ENCODE measurements around the gene SLC17A2. TPM values are rescaled to one million over a fixed set of nuclear protein-coding genes. Genes with fewer than 3 reads are reported as not detected.

The SLC17A2 gene
- total and polyA plus RNA-seq, 2 experiments from 2014 or later, result not detected

DNA sequence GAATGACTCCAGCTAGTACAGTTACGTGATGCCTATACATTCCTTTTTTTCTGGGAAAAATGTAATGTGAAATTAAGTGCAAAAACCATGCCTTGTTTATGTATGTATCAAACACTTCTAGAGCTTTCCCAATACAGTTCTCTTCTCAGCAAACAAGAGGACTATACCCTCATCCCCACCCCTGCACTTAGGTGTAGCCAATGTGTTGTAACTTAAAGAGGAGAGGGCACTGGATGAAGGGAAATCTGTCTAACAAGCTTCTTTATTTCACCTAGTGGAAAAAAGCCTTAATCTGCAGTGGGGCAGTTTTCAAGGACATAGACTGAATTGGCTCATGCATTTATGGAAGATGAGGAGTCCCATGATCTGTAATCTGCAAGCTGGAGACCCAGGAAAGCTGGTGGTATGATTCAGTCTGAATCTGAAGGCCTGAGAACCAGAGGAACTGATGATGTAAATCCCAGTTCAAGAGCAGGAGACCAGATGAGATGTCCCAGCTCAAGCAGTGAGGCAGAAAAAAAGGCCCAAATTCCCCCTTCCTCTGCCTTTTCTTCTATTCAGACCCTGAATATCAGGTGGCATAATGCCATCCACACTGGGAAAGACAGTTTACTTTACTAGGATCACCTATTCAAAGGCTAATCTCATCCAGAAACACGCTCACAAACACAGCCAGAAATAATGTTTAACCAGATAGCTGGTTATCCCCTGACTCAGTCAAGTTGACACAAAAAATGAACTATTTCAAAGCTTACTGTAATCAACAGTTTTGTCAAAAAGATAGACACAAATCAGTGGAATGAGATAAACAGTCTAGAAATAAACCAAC, 30.7 kb downstream of the SLC17A2 start (continued):
- TF ChIP-seq, protein P1, sequence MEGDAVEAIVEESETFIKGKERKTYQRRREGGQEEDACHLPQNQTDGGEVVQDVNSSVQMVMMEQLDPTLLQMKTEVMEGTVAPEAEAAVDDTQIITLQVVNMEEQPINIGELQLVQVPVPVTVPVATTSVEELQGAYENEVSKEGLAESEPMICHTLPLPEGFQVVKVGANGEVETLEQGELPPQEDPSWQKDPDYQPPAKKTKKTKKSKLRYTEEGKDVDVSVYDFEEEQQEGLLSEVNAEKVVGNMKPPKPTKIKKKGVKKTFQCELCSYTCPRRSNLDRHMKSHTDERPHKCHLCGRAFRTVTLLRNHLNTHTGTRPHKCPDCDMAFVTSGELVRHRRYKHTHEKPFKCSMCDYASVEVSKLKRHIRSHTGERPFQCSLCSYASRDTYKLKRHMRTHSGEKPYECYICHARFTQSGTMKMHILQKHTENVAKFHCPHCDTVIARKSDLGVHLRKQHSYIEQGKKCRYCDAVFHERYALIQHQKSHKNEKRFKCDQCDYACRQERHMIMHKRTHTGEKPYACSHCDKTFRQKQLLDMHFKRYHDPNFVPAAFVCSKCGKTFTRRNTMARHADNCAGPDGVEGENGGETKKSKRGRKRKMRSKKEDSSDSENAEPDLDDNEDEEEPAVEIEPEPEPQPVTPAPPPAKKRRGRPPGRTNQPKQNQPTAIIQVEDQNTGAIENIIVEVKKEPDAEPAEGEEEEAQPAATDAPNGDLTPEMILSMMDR (conservative IDR thresholded peaks at IDR 0.05; ENCODE audit: low read depth in 2 of 2), result no peak
- TF ChIP-seq POLR2AphosphoS5 (IDR thresholded peaks at IDR 0.05; ENCODE audit: low read depth) (no peak), EZH2phosphoT487 (IDR thresholded peaks at IDR 0.05; ENCODE audit: unreplicated experiment) (no peak), CREB1 (CRISPR knock-in tag; IDR thresholded peaks at IDR 0.05; ENCODE audit: low read depth) (no peak), EZH2 (IDR thresholded peaks at IDR 0.05; ENCODE audit: low read depth, unreplicated experiment) (no peak), ETS1 (IDR thresholded peaks at IDR 0.05) (no peak), NANOG (IDR thresholded peaks at IDR 0.05; ENCODE audit: borderline replicate concordance) (no peak), JUNB (IDR thresholded peaks at IDR 0.05; ENCODE audit: unreplicated experiment) (no peak), ZNF331 (CRISPR knock-in tag; IDR thresholded peaks at IDR 0.05; ENCODE audit: low read depth) (no peak), ZNF114 (CRISPR knock-in tag; IDR thresholded peaks at IDR 0.05) (no peak)
- TF ChIP-seq, protein P2, sequence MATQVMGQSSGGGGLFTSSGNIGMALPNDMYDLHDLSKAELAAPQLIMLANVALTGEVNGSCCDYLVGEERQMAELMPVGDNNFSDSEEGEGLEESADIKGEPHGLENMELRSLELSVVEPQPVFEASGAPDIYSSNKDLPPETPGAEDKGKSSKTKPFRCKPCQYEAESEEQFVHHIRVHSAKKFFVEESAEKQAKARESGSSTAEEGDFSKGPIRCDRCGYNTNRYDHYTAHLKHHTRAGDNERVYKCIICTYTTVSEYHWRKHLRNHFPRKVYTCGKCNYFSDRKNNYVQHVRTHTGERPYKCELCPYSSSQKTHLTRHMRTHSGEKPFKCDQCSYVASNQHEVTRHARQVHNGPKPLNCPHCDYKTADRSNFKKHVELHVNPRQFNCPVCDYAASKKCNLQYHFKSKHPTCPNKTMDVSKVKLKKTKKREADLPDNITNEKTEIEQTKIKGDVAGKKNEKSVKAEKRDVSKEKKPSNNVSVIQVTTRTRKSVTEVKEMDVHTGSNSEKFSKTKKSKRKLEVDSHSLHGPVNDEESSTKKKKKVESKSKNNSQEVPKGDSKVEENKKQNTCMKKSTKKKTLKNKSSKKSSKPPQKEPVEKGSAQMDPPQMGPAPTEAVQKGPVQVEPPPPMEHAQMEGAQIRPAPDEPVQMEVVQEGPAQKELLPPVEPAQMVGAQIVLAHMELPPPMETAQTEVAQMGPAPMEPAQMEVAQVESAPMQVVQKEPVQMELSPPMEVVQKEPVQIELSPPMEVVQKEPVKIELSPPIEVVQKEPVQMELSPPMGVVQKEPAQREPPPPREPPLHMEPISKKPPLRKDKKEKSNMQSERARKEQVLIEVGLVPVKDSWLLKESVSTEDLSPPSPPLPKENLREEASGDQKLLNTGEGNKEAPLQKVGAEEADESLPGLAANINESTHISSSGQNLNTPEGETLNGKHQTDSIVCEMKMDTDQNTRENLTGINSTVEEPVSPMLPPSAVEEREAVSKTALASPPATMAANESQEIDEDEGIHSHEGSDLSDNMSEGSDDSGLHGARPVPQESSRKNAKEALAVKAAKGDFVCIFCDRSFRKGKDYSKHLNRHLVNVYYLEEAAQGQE (IDR thresholded peaks at IDR 0.05; ENCODE audit: unreplicated experiment), result no peak

DNA sequence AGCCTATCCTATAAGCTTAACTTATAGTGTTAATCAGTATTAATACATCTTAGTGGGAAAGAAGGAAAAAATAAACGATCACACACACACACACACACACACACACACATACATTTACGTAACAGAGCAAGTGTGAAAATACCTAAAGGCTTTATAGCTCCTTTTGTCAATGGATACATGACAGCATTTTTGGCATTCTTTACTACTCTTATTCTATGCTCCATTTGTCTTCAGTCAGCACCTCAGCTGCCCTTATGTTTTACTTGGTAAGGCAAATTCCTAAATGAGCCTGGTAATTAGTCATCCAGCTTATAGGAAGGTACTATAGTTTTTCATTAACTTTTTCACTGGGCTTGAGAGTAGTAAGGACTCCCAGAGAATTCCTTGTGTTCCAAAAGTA, 31.4 kb downstream of the SLC17A2 start:
- no peaks in the 10 kb centered on the region for H3K36me3 Mint-ChIP-seq (ENCODE audit: low read depth)
- H3K4me3 ChIP-seq, result no peak overlapping the region
- peak overlapping the region; percentile 6; the same call in 1 of the 2 replicates for H3K27ac ChIP-seq (ENCODE audit: low read depth)
- H3K27me3 ChIP-seq (ENCODE audit: insufficient read depth), result no peaks in the 10 kb centered on the region
- peaks cover 8% of the 10 kb centered on the region; the same call in 1 of the 2 replicates for H3K4me1 ChIP-seq (ENCODE audit: insufficient read depth)
- no peaks in the 10 kb centered on the region for H3K79me2 ChIP-seq (replicated peaks; ENCODE audit: insufficient read depth)
- H3K27me3 Mint-ChIP-seq (ENCODE audit: insufficient read depth, low read depth, poor library complexity), result no peaks in the 10 kb centered on the region
- ATAC-seq (peak; percentile 86), DNase-seq (ENCODE audit: low spot score) (peak; percentile 83)
- no peaks in the 10 kb centered on the region for H3K9me2 ChIP-seq (ENCODE audit: insufficient read depth)
- H3K36me3 ChIP-seq (ENCODE audit: insufficient read depth), result no peaks in the 10 kb centered on the region
- no peaks in the 10 kb centered on the region for H3F3A ChIP-seq (replicated peaks; ENCODE audit: low read depth)
- no peak overlapping the region; the same call in 1 of the 2 replicates for H3K27ac Mint-ChIP-seq
- 0 out of 2 replicates have a peak overlapping the region, but pooled peaks have one; percentile 0 for H3K4me2 ChIP-seq
- no peak overlapping the region for H2AFZ ChIP-seq
- no peaks in the 10 kb centered on the region for H3K9me3 Mint-ChIP-seq
- H4K20me1 ChIP-seq (replicated peaks; ENCODE audit: insufficient read depth), result no peaks in the 10 kb centered on the region
- H3K4me3 Mint-ChIP-seq, result no peak overlapping the region
- H3K4me1 Mint-ChIP-seq, result peaks cover 20% of the 10 kb centered on the region
- TF ChIP-seq CREB1 (CRISPR knock-in tag; IDR thresholded peaks at IDR 0.05; ENCODE audit: low read depth) (peak; percentile 20; the same call in 1 of the 2 replicates), NANOG (IDR thresholded peaks at IDR 0.05; ENCODE audit: borderline replicate concordance) (peak; percentile 49; the same call in 1 of the 2 replicates), ETS1 (IDR thresholded peaks at IDR 0.05) (no peak)
